Glomerular endothelial cell (primary cell): Measurements from ENCODE around the gene SLC66A1. TPM values are rescaled to one million over a fixed set of nuclear protein-coding genes. Genes with fewer than 3 reads are reported as not detected.
A peak's percentile ranks its signal among the peaks of the same experiment; 100 is the strongest.

ENCODE experiments used
- DNase-seq: peaks from one replicate; pipeline ENCODE4 v3.0.0-alpha.2; 2011; ENCODE audit warnings: low read depth, low spot score; ENCODE audit errors: extremely low read depth
- total RNA-seq: library from RNA; depleted of rRNA; stranded (reverse); fragments of >200 nt; gene quantifications from 2 replicates; pipeline ENCODE4 v1.2.3, GENCODE V29; 2015

SLC66A1 gene
- total RNA-seq, 1 donor from 2014 or later, result 19.0 TPM

DNA sequence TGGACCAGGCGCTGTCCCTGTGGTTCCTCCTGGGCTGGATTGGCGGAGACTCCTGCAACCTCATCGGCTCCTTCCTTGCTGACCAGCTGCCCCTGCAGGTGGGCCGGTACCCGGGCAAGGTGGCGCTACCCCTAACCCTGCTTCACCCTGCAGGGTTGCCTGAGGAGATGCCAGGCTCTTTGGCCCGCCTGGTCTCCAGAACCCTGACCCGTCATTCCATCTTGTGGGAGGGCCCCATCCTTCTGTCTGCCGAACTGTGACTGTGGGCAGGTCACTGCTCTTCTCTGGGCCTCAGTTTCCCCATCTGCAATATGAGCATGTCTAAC, 12.5 kb downstream of the SLC66A1 start:
- DNase-seq, result no peak

DNA sequence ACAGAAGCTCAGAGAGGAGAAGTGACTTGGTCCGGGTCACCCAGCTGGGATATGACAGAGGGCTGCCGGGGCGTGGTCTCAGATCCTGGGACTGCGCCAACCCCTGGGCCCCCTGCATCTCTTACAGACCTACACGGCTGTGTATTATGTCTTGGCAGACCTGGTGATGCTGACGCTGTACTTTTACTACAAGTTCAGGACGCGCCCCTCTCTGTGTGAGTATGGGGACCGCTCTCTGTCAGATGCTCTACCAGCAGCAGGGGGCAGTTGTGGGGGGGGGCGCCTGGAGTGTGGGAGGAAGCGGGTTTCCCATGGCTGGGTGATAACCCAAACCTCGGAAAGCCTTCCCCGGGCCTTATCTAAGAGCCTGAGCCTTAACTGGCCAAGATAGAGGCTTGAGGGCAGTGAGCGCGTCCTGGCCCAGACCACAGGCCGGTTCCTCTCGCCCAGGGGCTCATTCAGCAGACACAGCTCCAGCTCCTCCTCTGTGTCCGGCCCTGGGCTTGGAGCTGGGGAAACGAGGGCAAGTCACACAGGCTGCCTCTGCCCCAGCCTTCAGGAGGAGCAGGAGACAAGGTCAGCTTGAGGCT, 13.3 kb downstream of the SLC66A1 start:
- no peak for DNase-seq

GRCh38 chr1:19325958-19326747, 14.0 kb downstream of the SLC66A1 start:
- no peak for DNase-seq

- DNase-seq, result no peak
Observed at GRCh38 chr1:19326748-19327065, 14.6 kb downstream of the SLC66A1 start.

DNA sequence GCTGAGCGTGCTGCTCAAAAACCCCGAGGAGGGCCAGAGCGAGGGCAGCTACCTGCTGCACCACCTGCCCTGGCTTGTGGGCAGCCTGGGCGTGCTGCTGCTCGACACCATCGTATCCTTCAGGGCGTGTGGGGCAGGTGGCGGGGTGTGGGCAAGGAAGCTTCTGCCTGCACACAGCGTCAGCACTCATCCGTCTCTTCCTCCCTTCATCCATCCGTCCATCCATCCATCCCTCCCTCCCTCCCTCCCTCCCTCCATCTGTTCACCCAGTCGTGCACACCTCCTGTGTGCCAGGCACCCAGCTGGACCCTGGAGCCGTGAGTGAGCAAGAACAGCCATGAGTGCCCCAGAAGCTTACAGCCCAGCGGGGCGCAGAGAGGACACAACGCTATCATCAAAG, 15.2 kb downstream of the SLC66A1 start:
- DNase-seq, result no peak

DNA sequence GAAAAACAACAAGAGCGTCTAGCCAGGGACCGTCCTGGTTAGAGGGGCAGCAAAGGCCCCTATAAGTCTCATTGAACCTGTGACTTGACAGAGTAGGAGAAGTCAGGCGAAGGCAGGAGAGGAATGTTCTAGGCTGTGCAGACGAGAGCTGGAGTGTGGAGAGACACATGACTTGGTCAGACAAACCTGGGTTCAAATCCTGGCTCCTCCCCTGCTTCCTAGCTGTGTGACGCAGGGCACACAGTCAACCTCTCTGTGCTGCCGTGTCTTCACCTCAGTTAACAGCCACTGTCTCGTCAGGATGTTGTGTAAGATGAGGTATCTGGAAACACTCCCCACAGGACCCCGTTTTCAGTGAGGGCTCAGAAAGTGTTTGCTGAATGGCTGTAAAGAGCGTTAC, 15.6 kb downstream of the SLC66A1 start:
- DNase-seq, result no peak

- DNase-seq, result no peak
Observed at GRCh38 chr1:19328486-19328885, 16.4 kb downstream of the SLC66A1 start.

- DNase-seq, result no peak
Observed at GRCh38 chr1:19329188-19329587, 17.1 kb downstream of the SLC66A1 start.

GRCh38 chr1:19329611-19330010, 17.5 kb downstream of the SLC66A1 start:
- no peak for DNase-seq

DNA sequence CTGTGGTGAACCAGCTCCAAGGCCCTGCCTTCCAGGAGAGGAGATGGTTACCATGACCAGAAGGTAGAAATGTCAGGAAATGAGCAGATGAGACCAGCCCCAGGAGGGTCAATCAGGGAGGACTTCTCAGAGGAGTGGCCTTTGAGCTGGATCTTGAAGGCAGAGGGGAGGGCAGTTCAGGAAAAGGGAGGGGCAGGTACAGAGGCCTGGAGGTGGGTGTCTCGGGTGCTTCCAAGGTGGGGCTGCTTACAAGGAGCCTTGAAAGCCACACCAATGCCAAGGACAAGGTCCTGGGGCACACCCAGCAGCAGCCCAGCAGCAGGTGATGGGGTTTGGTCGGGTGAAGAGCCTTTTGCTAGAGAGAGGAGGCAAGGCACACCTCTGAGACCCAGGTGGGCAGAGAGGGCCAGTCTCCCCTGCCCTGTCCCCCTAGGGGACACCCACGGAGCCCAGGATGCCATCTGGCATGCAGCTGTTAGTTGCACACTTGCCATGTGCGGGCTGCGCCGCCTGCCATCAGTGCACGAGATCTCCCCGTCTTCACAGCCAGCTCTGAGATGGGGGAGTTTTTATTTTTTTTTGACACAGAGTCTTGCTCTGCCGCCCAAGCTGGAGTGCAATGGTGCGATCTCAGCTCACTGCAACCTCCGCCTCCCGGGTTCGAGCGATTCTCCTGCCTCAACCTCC, 18.5 kb downstream of the SLC66A1 start:
- no peak for DNase-seq

DNA sequence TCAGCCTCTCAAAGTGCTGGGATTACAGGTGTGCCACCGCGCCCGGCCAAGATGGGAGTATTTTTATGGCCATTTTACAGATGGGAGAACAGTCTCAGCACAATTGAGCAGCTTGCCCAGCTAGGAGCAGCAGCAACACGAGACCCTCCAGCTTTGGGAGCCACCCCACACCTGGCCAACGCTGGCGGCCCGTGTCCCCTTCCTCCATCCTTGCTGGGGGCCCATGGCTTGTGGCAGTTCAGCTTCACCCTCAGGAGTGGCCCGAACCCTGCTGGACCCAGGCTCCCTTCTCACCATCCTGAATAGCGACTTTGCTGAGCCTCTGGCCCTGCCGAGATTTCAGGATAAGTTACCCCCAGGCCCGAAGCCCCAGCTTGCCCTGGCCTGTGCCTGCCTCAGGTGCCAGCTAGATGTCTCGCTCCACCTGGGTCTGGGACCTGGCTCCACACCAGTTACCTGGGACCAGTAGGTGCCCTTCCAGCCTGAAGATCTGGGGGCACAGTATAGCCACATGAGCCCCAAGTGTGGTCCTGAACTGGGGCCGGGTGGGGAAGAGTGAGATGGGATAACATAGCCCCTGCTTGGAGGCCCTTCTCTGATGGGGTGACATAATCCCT, 19.2 kb downstream of the SLC66A1 start:
- no peak for DNase-seq

GRCh38 chr1:19332832-19333231, 20.7 kb downstream of the SLC66A1 start:
- no peak for DNase-seq

DNA sequence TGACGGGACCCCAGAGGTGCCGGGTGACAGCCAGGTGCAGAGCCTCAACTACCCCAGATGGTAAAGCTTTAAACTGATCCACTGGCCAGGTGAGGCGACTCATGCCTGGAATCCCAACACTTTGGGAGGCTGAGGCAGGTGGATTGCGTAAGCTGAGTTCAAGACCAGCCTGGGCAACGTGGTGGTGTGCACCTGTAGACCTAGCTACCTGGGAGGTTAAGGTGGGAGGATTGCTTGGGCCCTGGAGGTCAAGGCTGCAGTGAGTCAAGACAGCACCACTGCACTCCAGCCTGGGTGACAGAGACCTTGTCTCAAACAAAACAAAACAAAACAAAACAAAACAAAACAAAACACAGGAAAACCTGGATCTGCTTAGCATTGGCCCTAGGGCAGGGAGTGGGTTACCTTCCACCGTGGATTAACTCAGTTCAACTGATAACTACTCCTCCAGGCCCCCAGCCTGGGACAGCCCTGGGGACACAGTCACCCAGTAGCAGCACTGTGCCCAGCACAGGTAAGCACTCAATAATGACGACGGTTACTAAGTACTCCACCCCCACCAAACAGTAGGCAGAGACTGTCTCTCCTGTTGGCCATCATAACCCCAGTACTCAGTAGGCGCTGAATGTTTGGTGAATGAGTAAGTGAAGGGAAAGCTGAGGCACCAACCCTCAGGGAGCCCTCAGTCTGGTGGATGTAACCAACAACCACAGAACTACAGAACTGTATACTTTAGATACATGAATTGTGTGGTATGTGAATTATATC, 21.6 kb downstream of the SLC66A1 start:
- DNase-seq, result no peak

- no peak for DNase-seq
Observed at GRCh38 chr1:19336543-19336942, 24.4 kb downstream of the SLC66A1 start.

DNA sequence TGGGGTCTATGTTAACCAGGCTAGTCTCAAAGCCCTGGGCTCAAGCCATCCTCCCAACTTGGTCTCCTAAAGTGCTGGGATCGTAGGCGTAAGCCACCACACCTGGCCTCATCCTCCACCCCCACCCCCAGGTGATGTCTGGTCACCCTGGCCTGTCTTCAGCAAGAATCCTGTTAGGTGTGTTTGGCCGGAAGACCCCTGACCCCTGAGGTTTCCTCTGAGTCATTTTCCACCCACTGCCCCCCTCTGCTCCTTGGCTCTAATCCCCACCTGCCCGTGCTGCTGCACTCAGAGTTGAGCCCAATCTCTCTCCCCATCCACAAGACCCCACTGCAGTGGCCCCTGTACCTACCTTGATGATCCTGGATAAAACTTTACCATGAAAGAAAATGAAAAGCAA, 25.2 kb downstream of the SLC66A1 start:
- no peak for DNase-seq

DNA sequence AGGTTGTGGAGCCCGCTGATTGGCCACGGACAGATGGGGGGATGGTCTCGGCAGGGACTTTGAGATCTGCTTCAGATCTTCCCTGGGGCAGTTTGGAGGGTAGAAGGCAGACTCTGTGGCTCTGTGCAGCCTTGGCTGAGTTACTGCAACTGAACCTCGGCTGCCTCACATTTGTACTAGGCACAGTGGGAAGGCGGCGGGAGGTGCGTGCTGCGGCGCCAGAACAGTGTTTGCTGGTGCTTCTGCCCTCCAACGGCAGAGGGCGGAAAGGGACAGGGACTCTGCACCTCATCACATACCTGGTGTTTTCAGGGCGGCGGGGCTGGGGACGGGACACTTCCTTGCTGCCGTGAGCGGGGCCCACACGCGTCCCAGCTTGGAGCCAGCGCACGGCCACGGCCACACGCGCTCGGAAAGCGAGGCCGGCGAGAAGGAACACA, 26.2 kb downstream of the SLC66A1 start:
- DNase-seq, result no peak

DNA sequence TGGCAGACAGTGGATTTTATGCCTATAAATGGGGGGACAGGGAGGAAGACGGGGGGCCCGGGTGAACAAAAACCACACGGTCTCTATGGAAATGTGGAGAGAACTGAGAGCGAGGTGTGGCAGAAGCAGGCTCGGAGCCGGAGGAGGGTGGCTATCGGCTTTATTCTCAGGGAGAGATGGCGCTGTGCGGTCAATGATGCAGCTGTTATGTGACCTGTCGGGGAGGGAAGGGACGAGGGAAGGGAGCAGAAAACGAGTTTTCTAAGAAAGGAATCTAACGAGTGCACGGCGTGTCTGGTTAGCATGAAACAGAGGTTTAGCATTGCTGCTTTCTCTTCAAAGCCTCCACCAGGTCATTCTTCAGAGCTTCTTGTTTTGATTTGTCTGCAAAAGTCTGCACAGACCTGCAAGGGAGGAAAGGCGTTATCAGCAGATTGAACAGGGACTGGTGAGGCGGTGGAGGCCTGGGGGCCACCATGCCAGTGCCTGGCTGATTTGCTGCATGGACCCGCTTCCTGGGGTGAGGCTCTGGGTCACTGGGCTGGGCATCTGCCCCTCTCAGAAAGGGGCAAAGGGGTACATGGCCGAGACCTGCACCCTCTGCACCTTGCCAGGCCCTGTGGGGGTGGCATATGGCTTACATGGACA, 27.2 kb downstream of the SLC66A1 start:
- no peak for DNase-seq

- DNase-seq, result no peak
Observed at GRCh38 chr1:19340387-19340937, 28.3 kb downstream of the SLC66A1 start.

- DNase-seq, result peak; percentile 41
Observed at GRCh38 chr1:19341201-19342061, 29.3 kb downstream of the SLC66A1 start.
